Sigmoid colon (tissue), 7 donors: ENCODE measurements around the gene BICRA. TPM values are rescaled to one million over a fixed set of nuclear protein-coding genes. Genes with fewer than 3 reads are reported as not detected.

Experiments
- DNase-seq: peaks from one replicate; pipeline ENCODE4 v3.0.0-alpha.2; 2019
- H3K27ac ChIP-seq, 4 donors: fragments of 200-600 bp; sonication (generic); one replicate each; pipeline ENCODE4 v1.5.1; 2016 to 2019; ENCODE audit warnings: mild to moderate bottlenecking in 1 of 4
- H3K27me3 ChIP-seq, 3 donors: fragments of 200-600 bp; sonication (generic); one replicate each; pipeline ENCODE4 v1.5.1; 2019; ENCODE audit warnings: mild to moderate bottlenecking in 1 of 3
- H3K36me3 ChIP-seq, 4 donors: fragments of 200-600 bp; sonication (generic); one replicate each; pipeline ENCODE4 v1.5.1; 2016 to 2019
- H3K4me1 ChIP-seq, 4 donors: fragments of 200-600 bp; sonication (generic); one replicate each; pipeline ENCODE4 v1.5.1; 2017 to 2019
- H3K4me3 ChIP-seq, 4 donors: fragments of 200-600 bp; sonication (generic); one replicate each; pipeline ENCODE4 v1.5.1; 2017 to 2019; ENCODE audit warnings: mild to moderate bottlenecking in 2 of 4, moderate library complexity in 1 of 4
- H3K9me3 ChIP-seq, 4 donors: fragments of 200-600 bp in 3 of 4; sonication (generic) in 3 of 4; one replicate each; pipeline versions ENCODE4 v1.5.1 to v1.6.1; 2013 to 2019
- EP300 ChIP-seq, 4 donors: sonication (generic); formaldehyde crosslinking; IDR thresholded peaks; one replicate each; pipeline ENCODE4 v1.6.1; 2017; ENCODE audit warnings: antibody characterized with exemption in 4 of 4
- POLR2A ChIP-seq, 2 donors: fragments of 450-650 bp; IDR thresholded peaks; one replicate each; pipeline ENCODE4 v1.6.1; 2016; ENCODE audit warnings: antibody characterized with exemption in 2 of 2, mild to moderate bottlenecking in 2 of 2, moderate library complexity in 2 of 2
- POLR2AphosphoS5 ChIP-seq, 4 donors: sonication (generic); formaldehyde crosslinking; IDR thresholded peaks; one replicate each; pipeline ENCODE4 v1.6.1; 2017; ENCODE audit warnings: antibody characterized with exemption in 4 of 4
- WGBS, 2 donors: extraction: QIAGEN DNeasy Blood & Tissue Kit; methylation state at CpG; one replicate each; pipeline ENCODE4 v1.1.7; 2013; 5-methylcytosine and 5-hydroxymethylcytosine counted together
- intact Hi-C: fragments of 100-400 bp; cut with DNase I; formaldehyde crosslinking; loops from one replicate; pipeline ENCODE4 v1.15.1; 2023
- polyA plus RNA-seq, 3 donors: library from polyadenylated mRNA; stranded (reverse); fragments of 200-250 nt; gene quantifications; one replicate each; pipeline ENCODE4 v1.2.3, GENCODE V29; 2013
- total RNA-seq, 4 donors: library from RNA; depleted of rRNA; stranded (reverse); fragments of >200 nt; gene quantifications; one replicate each; pipeline ENCODE4 v1.1.0, GENCODE V29; 2016
- TF ChIP-seq, protein P1 (sequence below), 4 experiments: fragments of 450-650 bp in 3 of 4; fragments of 200-600 bp in 1 of 4; IDR thresholded peaks; one replicate each; pipeline ENCODE4 v1.5.1; 2016 to 2019; ENCODE audit warnings: antibody characterized with exemption in 4 of 4, mild to moderate bottlenecking in 3 of 4, moderate library complexity in 2 of 4
- donor health status: healthy with polysubstance abuse.
- donor health status: Bipolar disorder and iron deficiency.
- donor health status: healthy.

Gene BICRA
- total and polyA plus RNA-seq, 7 donors: 1.8 to 21.6 (median 10.3) TPM

DNA sequence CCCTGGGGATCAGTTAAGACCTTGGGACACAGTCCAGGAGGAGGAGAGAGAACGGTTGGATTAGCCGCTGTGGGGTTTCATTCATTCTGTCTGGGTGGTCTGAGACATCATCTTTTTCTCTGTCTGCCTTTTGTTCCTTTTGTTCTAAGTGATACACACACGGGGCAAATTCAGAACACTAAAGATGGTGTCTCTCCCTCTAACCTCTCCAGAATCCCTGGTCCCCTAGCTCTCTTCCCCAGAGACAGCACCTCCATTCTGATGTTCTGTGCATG, 5.0 kb downstream of the BICRA start:
- WGBS, 2 donors: 62 to 69% methylated on average over 3 of the region's 3 CpGs
- no peaks in the 10 kb centered on the region for H3K27me3 ChIP-seq
- peak overlapping the region; percentile 61 to 98 (median 98) for H3K27ac ChIP-seq
- no peak overlapping the region for H3K4me3 ChIP-seq
- intact Hi-C loops: no loop called here
- H3K4me1 ChIP-seq: peaks cover 0 to 68% (median 63%) of the 10 kb centered on the region in 4 donors
- no peaks in the 10 kb centered on the region for H3K9me3 ChIP-seq
- DNase-seq: no peak
- no peaks in the 10 kb centered on the region for H3K36me3 ChIP-seq
- no peak for TF ChIP-seq POLR2A (IDR thresholded peaks at IDR 0.05)
- TF ChIP-seq, protein P1, sequence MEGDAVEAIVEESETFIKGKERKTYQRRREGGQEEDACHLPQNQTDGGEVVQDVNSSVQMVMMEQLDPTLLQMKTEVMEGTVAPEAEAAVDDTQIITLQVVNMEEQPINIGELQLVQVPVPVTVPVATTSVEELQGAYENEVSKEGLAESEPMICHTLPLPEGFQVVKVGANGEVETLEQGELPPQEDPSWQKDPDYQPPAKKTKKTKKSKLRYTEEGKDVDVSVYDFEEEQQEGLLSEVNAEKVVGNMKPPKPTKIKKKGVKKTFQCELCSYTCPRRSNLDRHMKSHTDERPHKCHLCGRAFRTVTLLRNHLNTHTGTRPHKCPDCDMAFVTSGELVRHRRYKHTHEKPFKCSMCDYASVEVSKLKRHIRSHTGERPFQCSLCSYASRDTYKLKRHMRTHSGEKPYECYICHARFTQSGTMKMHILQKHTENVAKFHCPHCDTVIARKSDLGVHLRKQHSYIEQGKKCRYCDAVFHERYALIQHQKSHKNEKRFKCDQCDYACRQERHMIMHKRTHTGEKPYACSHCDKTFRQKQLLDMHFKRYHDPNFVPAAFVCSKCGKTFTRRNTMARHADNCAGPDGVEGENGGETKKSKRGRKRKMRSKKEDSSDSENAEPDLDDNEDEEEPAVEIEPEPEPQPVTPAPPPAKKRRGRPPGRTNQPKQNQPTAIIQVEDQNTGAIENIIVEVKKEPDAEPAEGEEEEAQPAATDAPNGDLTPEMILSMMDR (IDR thresholded peaks at IDR 0.05): no peak
- no peak for TF ChIP-seq POLR2AphosphoS5 (IDR thresholded peaks at IDR 0.05)
- TF ChIP-seq EP300 (IDR thresholded peaks at IDR 0.05): no peak

DNA sequence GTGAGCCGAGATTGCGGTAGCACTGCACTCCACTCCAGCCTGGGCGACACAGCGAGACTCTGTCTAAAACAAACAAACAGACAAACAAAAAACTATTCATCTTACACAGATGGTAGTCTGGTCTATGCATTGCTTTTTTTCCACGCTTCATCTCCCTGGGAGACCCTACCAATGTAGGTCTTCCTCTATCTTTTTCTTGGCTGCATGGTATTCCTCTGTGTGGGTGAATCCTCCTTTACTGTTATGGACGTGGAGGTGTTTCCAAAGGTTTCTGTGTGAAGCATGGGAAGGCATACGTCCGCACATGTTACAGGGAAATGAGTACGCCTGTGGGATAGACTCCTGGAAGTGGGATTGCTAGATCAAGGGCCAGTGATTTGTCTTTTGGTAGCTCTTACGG, 5.6 kb downstream of the BICRA start:
- Histone ChIP-seq H3K27ac (peak overlapping the region in 3 of 4 donors; percentile 98), H3K4me1 (peaks cover 0 to 74% (median 69%) of the 10 kb centered on the region in 4 donors), H3K27me3 (no peaks in the 10 kb centered on the region), H3K36me3 (no peaks in the 10 kb centered on the region), H3K4me3 (no peak overlapping the region), H3K9me3 (no peaks in the 10 kb centered on the region)
- intact Hi-C loops: no loop called here
- 96 to 97% methylated on average over 10 of the region's 10 CpGs for WGBS, 2 donors
- TF ChIP-seq, protein P1 (IDR thresholded peaks at IDR 0.05): no peak
- TF ChIP-seq EP300 (IDR thresholded peaks at IDR 0.05) (no peak), POLR2AphosphoS5 (IDR thresholded peaks at IDR 0.05) (no peak), POLR2A (IDR thresholded peaks at IDR 0.05) (no peak)
- no peak for DNase-seq

DNA sequence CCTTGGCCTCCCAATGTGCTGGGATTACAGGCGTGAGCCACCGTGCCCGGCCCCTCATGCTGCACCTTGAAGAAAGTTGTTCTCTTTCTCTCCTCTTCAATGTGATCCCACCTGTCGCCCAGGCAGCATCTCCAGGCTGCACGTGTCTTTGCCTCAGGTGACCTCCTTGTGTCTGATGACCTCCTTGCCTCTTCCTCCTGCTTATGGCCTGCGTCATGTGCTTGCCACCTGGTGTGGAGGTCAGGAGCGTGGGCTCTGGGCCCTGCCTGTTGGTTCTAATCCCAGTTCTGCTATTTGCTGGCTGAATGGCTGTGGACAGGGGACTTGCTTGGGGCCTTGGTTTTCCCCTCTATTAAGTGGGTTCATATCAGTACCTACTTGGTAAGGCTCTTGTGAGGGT, 6.3 kb downstream of the BICRA start:
- Histone ChIP-seq H3K36me3 (no peaks in the 10 kb centered on the region), H3K27me3 (no peaks in the 10 kb centered on the region), H3K27ac (peak overlapping the region in 3 of 4 donors; percentile 33 to 98 (median 38)), H3K9me3 (no peaks in the 10 kb centered on the region), H3K4me1 (peaks cover 0 to 81% (median 74%) of the 10 kb centered on the region in 4 donors), H3K4me3 (no peak overlapping the region)
- intact Hi-C loops: no loop called here
- TF ChIP-seq POLR2A (IDR thresholded peaks at IDR 0.05): no peak
- TF ChIP-seq POLR2AphosphoS5 (IDR thresholded peaks at IDR 0.05): no peak
- TF ChIP-seq, protein P1 (IDR thresholded peaks at IDR 0.05): no peak
- TF ChIP-seq EP300 (IDR thresholded peaks at IDR 0.05): no peak
- DNase-seq: no peak
- WGBS, 2 donors: 85 to 86% methylated on average over 7 of the region's 7 CpGs

DNA sequence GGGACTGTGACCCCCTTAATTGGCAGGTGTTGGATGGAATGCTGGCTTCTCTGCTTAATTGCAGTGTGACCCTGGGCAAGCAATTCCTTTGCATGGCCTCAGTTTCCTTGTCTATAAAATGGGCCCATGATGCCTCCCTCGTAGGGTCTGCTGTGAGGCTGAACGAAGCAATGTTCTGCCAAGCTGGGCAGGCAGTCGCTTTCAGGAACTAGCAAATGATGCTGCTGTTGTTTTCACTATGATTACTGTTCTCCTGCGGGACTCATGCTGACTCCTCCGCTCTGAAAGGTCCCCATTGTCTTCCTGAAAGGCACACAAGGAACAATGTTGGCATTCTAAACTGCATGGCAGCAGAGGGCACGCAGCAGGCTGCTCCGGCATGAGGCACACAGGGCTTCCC, 6.8 kb downstream of the BICRA start:
- 90 to 92% methylated on average over 7 of the region's 7 CpGs for WGBS, 2 donors
- H3K36me3 ChIP-seq: no peaks in the 10 kb centered on the region
- no peaks in the 10 kb centered on the region for H3K27me3 ChIP-seq
- H3K27ac ChIP-seq: peak overlapping the region in 3 of 4 donors; percentile 33 to 98 (median 38)
- peaks cover 0 to 81% (median 71%) of the 10 kb centered on the region in 4 donors for H3K4me1 ChIP-seq
- no peaks in the 10 kb centered on the region for H3K9me3 ChIP-seq
- intact Hi-C loops: no loop called here
- TF ChIP-seq EP300 (IDR thresholded peaks at IDR 0.05): no peak
- no peak for TF ChIP-seq POLR2A (IDR thresholded peaks at IDR 0.05)
- no peak for TF ChIP-seq POLR2AphosphoS5 (IDR thresholded peaks at IDR 0.05)
- H3K4me3 ChIP-seq: no peak overlapping the region
- no peak for DNase-seq

DNA sequence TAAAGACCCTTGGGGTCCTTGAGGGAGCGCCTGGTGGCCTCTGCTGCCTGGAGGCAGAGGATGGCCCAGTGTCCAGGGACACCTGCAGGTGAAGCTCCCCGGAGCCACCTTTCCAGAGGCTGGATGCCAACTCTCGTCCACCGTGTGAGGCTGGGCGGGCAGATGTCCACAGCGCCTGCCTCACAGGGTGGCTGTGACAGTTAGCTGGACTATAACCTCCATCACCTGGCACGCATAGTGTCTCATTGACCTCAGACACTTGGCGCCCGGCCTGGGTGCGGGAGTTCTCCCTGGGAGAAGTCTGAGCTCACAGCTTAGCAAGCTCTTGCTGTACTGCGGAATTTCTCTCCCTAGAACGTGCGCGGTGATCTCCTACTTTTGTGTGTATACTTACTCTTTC, 9.8 kb downstream of the BICRA start:
- Histone ChIP-seq H3K9me3 (no peaks in the 10 kb centered on the region), H3K4me3 (no peak overlapping the region), H3K27me3 (no peaks in the 10 kb centered on the region), H3K27ac (peak overlapping the region; percentile 63 to 83 (median 76)), H3K4me1 (peaks cover 0 to 66% (median 54%) of the 10 kb centered on the region in 4 donors), H3K36me3 (no peaks in the 10 kb centered on the region)
- TF ChIP-seq POLR2A (IDR thresholded peaks at IDR 0.05): no peak
- peak in 3 of 4 donors; percentile 12 to 51 (median 38) for TF ChIP-seq POLR2AphosphoS5 (IDR thresholded peaks at IDR 0.05)
- TF ChIP-seq, protein P1 (IDR thresholded peaks at IDR 0.05): no peak
- no peak for TF ChIP-seq EP300 (IDR thresholded peaks at IDR 0.05)
- intact Hi-C loops: no loop called here
- WGBS, 2 donors: 57 to 86% methylated on average over 14 of the region's 14 CpGs
- DNase-seq: peak; percentile 89
